Right lung (tissue), 5 donors: ENCODE data around the gene SLC18A3. TPM values are rescaled to one million over a fixed set of nuclear protein-coding genes. Genes with fewer than 3 reads are reported as not detected.

Experiments
- DNase-seq, 2 donors: peaks; one replicate each; pipeline ENCODE4 v3.0.0-alpha.2; 2013
- polyA plus RNA-seq, 5 donors: library from polyadenylated mRNA; unstranded; fragments of 120-200 nt; gene quantifications; one replicate each; pipeline versions ENCODE4 v1.2.1 to v1.2.3, GENCODE V29; 2013; ENCODE audit warnings: inconsistent platforms in 1 of 5, low replicate concordance in 1 of 5; ENCODE audit not compliant: insufficient read length in 5 of 5, insufficient read depth in 1 of 5

The SLC18A3 gene
- polyA plus RNA-seq, 5 donors: 0.05 TPM; not detected in 4

DNA sequence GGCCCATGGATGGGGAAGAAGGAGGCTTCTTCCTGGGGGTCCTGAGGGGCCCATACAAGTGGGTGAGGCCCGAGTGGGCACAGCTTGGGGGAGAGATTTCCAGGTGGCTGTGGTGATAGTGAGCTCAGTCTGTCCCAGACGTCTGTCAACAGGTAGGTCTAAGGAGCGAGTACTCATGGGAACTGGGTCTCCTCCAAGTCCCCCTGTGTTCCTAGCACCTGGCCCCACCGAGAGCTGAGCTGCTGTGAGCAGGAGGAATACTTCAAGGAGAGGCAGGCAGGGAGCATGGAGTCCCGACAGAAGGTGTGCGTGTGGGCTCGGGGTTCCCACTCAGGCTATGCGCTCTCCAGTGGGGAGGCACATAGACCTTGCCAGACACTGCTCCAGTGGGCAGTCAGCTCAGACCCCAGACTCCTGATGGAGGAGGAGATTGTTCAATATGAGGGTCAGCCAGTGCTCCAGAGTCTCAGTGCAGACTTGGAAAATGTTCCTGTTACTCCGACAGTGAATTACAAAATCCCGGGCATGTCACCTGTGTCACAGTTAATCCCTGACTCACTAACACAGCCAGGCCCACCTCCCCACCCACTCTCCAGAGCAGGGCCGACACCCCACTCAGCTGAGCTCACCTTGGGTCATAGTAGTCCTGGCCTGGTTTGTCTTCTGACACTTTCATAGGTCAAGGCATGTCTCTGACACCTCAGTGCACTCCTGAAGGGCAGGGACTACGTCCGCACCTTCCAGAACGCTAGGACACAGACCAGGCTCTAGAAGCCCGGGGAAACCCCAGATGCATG, 41.1 kb downstream of the SLC18A3 start:
- DNase-seq: no peak

DNA sequence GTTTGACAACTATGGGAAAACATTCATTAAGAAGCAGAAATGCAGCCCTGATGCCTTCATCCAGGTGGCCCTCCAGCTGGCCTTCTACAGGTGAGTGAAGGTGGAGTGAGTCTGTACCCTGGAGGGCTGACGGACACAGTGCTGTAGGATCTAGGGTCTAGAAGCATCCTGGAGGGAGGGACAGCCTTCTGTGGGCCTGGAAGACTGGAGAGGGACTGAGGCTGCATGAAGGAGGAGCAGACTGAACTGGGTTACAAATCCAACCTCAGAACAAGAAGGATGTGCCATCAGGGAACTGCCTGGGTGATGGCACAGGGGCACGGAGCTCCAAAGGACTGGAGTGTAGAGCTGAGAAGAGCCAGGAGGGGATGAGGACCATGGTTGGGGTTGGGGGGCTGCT, 41.8 kb downstream of the SLC18A3 start:
- no peak for DNase-seq

DNA sequence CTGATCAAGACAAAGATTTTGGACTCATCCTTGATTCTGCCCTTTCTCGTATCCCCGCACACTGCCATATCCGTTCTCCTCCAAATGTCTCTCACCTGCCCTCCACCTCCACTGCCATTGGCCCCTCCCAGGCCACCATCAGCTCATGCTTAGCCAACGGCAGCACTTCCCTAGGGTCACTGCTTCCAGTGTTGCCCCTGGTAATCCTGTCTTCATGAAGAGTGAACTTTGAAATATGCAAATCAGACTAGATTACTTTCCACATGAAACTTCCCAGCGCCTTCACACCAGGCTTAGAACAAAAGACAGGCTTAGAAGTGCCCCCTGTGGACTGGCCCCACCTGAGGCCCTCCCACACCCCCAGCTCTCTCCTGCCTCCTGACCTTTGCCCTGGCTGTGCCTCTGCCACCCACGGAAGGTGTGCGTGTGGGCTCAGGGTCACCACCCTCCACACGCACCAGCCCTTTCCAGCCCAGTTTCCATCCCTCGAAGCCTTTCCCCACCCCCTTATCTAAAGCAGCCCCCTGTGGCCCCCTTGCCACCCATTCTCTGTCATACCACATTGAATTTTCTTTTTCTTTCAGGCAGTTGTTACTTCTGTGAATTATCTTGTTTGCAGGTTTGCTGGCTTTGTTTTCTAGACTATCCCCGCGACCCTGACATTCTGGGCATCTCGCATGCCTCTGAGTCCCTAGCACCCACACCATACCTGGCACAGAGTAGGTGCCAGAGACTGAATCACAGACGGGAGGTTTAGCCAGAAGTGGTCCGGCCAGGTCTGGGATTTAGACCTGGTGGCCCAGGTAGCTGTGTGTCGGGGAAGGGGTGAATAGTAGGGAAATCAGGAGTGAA, 42.5 kb downstream of the SLC18A3 start:
- DNase-seq: no peak

DNA sequence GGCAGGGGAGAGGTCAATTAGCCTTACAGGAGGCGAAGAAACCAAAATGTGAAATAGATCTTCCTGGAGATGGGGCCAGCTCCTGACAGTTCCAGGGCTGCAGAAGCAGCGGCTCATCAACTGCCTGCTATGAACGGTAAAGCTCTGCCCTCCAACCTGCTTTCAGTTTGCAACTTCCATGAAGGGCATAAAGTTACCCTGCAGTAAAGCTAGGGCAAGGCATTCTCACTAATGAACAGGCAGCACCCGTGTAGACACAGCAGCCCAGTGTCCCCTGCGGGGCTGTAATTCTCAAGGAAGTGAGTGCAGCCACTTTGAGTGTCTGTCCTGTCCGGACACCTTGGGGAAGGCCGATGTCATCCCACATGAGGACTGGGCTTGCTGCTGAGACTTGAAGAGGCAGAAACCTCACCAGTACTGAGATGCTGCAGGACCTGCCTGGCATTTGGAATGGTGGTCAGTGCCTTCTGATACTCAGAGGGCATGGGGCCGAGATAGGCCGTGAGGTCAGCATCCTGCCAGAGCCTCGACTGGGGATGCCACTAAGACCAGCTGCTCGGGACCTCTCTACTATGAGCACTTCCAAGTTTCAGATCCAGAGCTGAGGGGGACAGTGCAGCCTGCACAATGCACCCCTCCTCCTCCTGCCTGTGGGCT, 43.3 kb downstream of the SLC18A3 start:
- DNase-seq: no peak

DNA sequence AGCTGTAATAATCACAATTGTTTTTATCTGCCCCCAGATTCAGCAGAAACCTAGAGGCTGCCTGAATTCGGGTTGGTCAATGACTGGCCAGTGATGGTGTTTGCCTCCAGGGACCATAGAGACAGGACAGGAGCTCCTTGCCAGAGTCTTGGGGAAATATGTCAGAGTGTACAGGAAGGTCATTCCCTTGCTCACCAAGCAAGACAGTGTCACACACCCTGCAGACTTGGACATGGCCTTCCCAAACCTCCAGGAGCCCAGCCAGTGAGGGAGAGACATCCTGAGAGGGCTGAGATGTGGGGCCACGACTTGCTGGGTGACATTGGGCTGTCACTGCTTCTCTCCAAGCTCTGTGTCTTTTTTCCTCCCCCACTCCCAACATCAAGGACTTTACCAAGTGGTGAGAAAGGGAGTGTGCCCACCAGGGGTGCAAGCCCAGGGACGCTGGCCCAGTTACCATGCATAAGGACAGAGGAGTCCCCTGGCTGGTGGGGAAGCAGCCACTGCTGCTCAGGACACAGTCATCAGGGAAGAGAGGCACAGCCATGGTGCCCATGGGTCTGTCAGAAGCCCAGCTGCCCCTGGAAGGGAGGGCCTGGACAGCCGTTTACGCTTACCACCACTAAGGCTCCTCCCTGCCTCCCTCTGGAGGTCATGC, 44.1 kb downstream of the SLC18A3 start:
- DNase-seq: no peak

DNA sequence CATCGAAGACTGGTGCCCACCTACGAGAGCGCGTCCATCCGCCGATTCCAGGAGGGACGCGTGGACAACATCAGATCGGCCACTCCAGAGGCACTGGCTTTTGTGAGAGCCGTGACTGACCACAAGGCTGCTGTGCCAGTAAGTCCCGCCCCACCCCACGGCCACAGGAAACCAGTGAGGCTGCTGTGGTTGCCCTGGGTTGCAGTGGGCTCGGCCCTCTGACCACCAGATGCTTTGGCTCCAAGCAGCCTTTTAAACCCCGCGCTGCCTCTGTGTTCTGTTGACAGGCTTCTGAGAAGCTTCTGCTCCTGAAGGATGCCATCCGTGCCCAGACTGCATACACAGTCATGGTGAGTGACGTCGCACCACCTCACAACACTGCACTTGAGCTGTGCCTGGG, 45.0 kb downstream of the SLC18A3 start:
- no peak for DNase-seq

GRCh38 chr10:49656845-49657493, 46.9 kb downstream of the SLC18A3 start:
- DNase-seq: no peak

DNA sequence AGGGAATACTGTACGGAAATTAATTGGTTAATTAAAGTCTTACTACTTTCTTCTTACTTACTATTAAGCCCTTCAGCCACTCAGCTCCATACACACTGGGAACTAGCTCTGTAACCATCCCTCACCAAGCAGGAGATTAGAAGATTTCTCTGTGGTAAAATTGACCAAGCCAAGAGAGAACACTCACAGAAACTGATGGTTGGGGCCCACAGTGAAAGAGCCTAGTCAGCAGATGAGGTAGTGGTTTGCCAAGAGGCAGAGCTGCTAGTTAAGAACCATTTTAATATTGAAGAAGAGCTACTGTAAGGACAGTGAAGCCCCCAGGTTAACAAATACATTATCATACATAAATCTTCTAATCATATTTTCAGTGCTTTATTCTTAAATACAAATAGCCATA, 47.5 kb downstream of the SLC18A3 start:
- DNase-seq: no peak

- DNase-seq: no peak
Measured at GRCh38 chr10:49661140-49661856, 51.2 kb downstream of the SLC18A3 start.

Other genes starting within 250 kb of the SLC18A3 start
- under 1 TPM in 1 of 5 donors, not detected in 4; 0.06 TPM for gene DRGX, start 214.2 kb upstream of the SLC18A3 start, polyA plus RNA-seq
- 10 to 100 TPM; 12.0 to 22.8 (median 20.7) TPM for gene ERCC6, start 71.2 kb upstream of the SLC18A3 start, polyA plus RNA-seq
- gene CHAT, start 3.7 kb downstream of the SLC18A3 start, polyA plus RNA-seq: not detected
- under 1 TPM in 1 of 5 donors, not detected in 4; 0.07 TPM for gene C10orf53, start 69.3 kb downstream of the SLC18A3 start, polyA plus RNA-seq
- 1 to 10 TPM in 1 of 5 donors, under 1 TPM in 4; 0.45 to 1.6 (median 0.60) TPM for gene OGDHL, start 152.0 kb downstream of the SLC18A3 start, polyA plus RNA-seq